NCI-H524 (cell line): Measurements from ENCODE around the gene GJA3.
"Not testable (repeated sequence)": the region's sequence is repeated elsewhere in the genome, so short reads cannot be mapped to it uniquely, and the experiment has no call there.

Source experiments
- DNase-seq, 2 experiments: peaks; one replicate each; lab custom pipeline; 2025; lab: John Stamatoyannopoulos, UW

The GJA3 gene

DNA sequence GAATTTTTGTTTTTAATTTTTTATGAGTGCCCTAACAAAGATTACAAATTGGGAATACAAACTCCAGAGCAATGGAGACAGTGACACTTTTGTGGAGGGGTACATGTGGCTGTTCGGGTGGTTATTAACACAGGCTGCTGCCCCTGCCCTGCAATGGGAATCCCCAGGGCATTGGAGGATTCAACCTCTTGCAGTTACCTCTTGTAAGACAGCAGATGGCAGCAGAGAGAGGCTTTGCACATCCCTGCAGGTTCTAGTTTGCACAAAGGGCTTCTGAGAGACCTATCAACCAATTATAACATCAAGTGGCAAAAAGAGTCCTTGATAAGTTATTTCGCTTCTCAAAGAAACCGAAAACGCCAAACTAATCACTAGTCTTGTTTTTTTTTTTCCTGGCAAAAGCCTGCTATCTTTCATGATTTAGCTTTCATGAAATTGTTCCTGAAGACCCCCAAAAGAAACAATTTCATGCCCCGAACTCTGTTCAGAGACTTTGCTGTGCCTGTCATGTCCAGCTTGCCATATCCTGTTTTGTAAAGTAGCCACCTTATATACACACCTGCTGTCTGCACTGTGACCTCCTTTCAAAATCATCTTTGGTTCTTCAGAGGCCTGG lies 21.5 kb upstream of the GJA3 start:
- peak; percentile 78 to 92 for DNase-seq

DNA sequence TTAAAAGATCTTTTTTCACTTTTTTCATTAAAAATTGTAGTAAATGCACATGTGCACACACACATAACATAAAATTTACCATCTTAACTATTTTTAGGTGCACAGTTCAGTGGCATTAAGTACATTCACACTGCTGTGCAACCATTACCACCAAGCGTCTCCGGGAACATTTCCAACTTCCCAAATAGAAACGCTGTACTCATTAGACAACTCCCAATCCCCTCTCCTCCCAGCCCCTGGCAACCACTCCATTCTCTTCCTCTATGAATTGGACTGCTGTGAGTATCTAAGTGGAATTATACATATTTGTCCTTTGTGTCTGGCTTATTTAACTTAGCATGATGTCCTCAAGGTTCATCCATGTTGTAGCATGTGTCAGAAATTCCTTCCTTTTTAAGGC lies 20.3 kb upstream of the GJA3 start:
- no peak for DNase-seq

- DNase-seq: no peak
These were observed 17.3 kb upstream of the GJA3 start for GRCh38 chr13:20178156-20178555.

GRCh38 chr13:20177049-20177831 lies 16.4 kb upstream of the GJA3 start:
- no peak for DNase-seq

DNA sequence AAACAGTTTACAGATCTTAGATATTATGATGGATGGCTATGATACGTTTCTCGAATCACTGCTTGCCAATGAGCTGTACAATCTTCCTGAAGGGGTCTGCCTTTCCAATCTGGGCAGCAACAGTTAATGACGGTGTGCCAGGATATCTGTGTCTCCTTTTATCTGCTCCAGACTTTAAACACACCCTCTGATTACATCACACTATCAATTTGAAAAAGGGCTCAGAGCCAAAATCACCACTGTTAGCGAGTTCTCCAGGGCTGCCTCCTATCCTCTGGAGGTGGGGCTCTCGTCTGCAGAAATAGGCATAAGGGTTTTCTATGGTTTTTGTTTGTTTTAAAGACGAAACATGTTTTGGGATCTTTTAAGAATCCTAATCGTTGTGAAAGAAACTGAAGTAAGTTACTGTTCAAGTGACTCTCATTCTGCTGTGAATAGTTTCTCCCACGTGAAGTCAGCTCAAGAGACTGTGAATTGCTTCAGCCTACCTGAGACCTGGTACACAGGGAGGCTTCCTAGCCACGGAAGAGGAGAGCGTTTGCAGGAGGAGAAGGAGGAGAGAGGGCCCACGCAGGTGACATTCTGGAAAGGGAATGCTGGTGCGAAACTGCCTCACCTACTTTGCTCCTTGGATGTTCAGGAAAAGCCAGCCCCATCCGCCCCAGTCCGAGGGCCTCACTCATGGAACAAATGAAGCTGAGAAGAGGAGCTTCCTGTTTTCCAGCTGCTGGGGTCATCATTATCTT lies 15.2 kb upstream of the GJA3 start:
- no peak for DNase-seq

GRCh38 chr13:20175406-20175794 lies 14.5 kb upstream of the GJA3 start:
- DNase-seq: no peak

DNA sequence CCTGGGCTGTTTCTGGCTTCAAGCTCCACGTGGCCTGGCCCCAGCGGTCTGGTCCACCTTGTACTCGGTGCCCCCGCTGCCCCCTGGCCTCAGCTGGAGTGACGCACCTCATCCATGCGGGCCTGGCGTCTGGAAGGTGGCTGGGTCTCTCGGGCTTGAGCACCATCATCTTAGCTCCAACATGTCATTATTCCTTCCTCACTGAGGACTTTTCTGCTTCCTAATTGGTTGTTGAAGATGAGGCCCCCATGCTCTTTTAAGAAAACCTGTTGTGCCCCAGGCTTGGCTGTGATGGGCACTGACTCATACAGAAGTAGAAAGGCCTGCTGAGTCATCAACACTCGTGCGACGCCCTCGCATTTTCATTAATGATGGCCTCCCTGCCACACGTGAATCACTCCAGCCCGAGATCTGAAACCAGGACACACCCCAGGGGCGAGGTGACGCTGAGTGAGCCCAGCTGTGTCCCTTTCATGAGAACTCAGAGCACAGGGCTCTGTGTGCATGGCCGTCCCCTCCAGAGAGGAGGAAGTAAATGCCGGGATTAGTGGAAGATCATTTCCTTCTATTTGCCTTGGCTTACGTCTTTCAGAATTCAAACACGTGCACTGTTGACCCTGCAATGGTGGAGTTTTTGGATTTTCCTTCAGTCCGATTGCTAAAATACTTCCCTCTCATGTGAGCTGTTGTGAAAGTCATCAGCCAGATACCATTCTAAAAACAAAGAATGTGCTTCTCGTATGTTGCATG lies 14.0 kb upstream of the GJA3 start:
- no peak for DNase-seq

GRCh38 chr13:20173116-20173746 lies 12.4 kb upstream of the GJA3 start:
- DNase-seq: no peak

- no peak for DNase-seq
These were observed 10.5 kb upstream of the GJA3 start for GRCh38 chr13:20171364-20171763.

DNA sequence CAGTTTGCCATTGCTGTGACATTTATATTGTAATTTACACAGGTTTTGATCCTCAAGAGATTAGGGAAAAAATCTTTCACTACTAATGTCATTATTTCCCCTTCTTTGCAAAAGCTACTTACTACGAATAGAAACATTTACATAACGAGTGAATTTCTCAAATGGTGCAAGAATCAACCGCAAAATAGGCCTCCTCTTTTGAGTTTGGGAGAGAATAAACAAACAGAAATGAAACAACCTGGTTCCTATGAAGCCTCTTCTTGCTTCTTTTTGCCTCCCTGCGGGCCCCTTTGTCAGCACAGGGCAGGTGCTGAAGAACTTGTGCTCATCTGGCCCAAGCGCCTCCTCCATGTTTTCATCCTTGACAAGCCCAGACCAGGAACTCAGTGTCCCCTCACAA lies 10.1 kb upstream of the GJA3 start:
- no peak for DNase-seq

DNA sequence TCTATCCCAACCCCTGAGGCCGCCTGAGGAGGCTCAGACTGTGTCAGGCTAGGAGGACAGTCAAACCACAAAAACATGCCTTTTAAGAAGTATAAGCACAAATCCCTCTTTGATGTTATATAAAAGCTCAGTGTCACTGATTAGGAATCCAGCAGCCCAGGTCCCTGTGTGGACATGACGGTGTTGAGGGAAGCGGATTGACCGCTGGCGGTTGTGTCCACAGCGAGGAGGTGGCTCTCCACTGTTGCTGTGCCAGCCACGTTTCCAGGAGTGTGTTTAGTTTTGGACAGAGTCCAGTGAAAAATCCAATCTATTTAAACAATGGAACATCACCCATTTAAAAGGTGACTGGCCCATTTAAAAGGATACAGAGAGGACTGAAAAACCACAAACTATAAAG lies 7.5 kb upstream of the GJA3 start:
- DNase-seq: no peak

GRCh38 chr13:20165417-20166257 lies 4.8 kb upstream of the GJA3 start:
- no peak for DNase-seq

GRCh38 chr13:20161951-20162300 lies 1.1 kb upstream of the GJA3 start:
- no peak for DNase-seq

GRCh38 chr13:20161275-20161950 lies 561 bp upstream of the GJA3 start:
- peak; percentile 7 to 35 for DNase-seq

DNA sequence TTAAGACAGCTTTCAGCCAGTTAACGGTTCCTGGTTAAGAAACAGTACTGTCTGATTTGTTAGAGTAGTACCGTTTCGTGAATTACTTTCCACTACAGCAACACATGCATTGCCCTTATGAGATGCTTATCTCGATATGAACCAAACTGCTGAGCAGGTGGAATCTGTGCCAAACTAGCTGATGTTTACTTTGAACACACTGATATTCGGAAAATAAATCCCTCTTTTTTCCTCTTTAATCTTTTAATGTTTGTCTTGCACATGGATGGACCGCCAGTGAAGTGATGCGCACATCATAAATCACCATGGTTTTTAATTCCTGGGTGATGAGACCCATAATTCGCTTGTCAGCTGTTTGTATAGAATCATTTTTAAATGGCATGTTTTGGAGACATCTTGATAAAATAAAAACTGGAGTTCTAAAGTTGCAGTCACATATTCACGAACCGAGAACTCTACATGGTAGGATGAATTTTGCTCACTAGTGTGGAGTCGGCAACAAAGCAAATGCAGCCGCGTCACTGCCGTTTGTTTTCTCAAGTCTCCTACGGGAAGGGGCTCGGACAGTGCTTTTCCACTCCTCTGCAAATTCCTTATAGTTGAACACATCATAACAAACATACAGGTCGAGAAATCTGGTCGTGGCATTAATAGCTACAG lies 1.1 kb downstream of the GJA3 start:
- peak in 1 of 2 experiments; percentile 59 for DNase-seq

DNA sequence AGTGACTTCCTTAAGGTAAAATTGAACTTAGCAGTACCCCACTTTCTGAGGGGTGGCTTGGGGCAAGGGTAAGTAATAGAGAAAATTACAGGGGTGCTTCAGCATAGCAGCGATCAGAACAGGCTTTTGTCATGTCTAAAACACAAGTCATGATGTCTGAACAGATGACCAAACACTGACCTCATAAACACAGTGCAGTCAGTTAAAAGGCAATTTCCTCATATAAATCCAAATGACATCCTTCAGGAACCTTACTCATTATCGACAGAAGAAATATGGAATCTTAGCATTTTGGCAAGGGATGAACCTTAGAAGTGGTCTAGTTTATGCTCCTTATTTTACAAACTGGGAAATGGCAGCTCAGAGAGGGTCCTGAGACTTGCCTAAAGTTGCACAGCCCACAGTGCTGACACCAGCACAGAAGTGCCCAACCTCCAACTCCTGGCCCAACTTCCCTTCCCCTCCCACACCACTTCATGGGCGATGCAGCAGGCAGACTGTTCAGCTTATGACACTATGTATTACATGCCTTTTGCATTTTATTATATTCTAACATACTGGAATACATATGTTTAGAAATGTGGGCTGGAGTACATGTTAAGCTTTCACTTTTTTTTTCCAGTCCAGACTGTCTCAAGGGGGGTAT lies 3.6 kb downstream of the GJA3 start:
- DNase-seq: no peak

GRCh38 chr13:20156702-20157101 lies 4.2 kb downstream of the GJA3 start:
- no peak for DNase-seq

GRCh38 chr13:20153290-20153689 lies 7.6 kb downstream of the GJA3 start:
- DNase-seq: not testable (repeated sequence)

- no peak for DNase-seq
These were observed 9.2 kb downstream of the GJA3 start for GRCh38 chr13:20151612-20152011.
